ENCODE results near the gene SLC6A18. TPM values are rescaled to one million over a fixed set of nuclear protein-coding genes. Genes with fewer than 3 reads are reported as not detected.

The SLC6A18 gene
- total RNA-seq, 2 experiments from 2014 or later = not detected

GRCh38 chr5:1219098-1219767 is 5.9 kb upstream of the SLC6A18 start:
- POLR2A ChIA-PET = no interaction called here
- ATAC-seq (no peak), DNase-seq (no peak)
- Mint-ChIP-seq H3K27me3 (no peaks in the 10 kb centered on the region), H3K27ac (no peak overlapping the region), H3K9me3 (no peaks in the 10 kb centered on the region), H3K36me3 (ENCODE audit: low read depth) (no peaks in the 10 kb centered on the region), H3K4me1 (ENCODE audit: low read depth) (peaks cover 6% of the 10 kb centered on the region), H3K4me3 (no peak overlapping the region)
- CTCF ChIA-PET = no interaction called here
- intact Hi-C loops (cut with micrococcal nuclease) = no loop called here
- TF ChIP-seq CTCF (IDR thresholded peaks at IDR 0.05) = no peak

GRCh38 chr5:1219768-1220100 is 5.4 kb upstream of the SLC6A18 start:
- DNase-seq (no peak), ATAC-seq (no peak)
- ChIA-PET POLR2A (no interaction called here), CTCF (no interaction called here)
- Mint-ChIP-seq H3K27me3 (no peaks in the 10 kb centered on the region), H3K36me3 (ENCODE audit: low read depth) (no peaks in the 10 kb centered on the region), H3K4me1 (ENCODE audit: low read depth) (peaks cover 6% of the 10 kb centered on the region), H3K4me3 (no peak overlapping the region), H3K27ac (no peak overlapping the region), H3K9me3 (no peaks in the 10 kb centered on the region)
- intact Hi-C loops (cut with micrococcal nuclease) = no loop called here
- no peak for TF ChIP-seq CTCF (IDR thresholded peaks at IDR 0.05)

GRCh38 chr5:1220351-1220750 is 4.8 kb upstream of the SLC6A18 start:
- TF ChIP-seq CTCF (IDR thresholded peaks at IDR 0.05) = no peak
- no peaks in the 10 kb centered on the region for H3K36me3 Mint-ChIP-seq (ENCODE audit: low read depth)
- intact Hi-C loops (cut with micrococcal nuclease) = no loop called here
- no peaks in the 10 kb centered on the region for H3K9me3 Mint-ChIP-seq
- no peak overlapping the region for H3K27ac Mint-ChIP-seq
- ATAC-seq (no peak), DNase-seq (no peak)
- H3K4me1 Mint-ChIP-seq (ENCODE audit: low read depth) = peaks cover 6% of the 10 kb centered on the region
- POLR2A ChIA-PET = no interaction called here
- CTCF ChIA-PET = no interaction called here
- no peaks in the 10 kb centered on the region for H3K27me3 Mint-ChIP-seq
- H3K4me3 Mint-ChIP-seq = no peak overlapping the region

GRCh38 chr5:1220831-1221230 is 4.3 kb upstream of the SLC6A18 start:
- Mint-ChIP-seq H3K27me3 (no peaks in the 10 kb centered on the region), H3K36me3 (ENCODE audit: low read depth) (no peaks in the 10 kb centered on the region), H3K4me3 (no peak overlapping the region), H3K9me3 (no peaks in the 10 kb centered on the region), H3K27ac (no peak overlapping the region), H3K4me1 (ENCODE audit: low read depth) (peaks cover 6% of the 10 kb centered on the region)
- DNase-seq = no peak
- intact Hi-C loops (cut with micrococcal nuclease) = no loop called here
- ChIA-PET CTCF (no interaction called here), POLR2A (no interaction called here)
- no peak for ATAC-seq
- no peak for TF ChIP-seq CTCF (IDR thresholded peaks at IDR 0.05)

- intact Hi-C loops (cut with micrococcal nuclease) = no loop called here
- Mint-ChIP-seq H3K9me3 (no peaks in the 10 kb centered on the region), H3K27ac (no peak overlapping the region), H3K36me3 (ENCODE audit: low read depth) (no peaks in the 10 kb centered on the region), H3K4me3 (no peak overlapping the region), H3K4me1 (ENCODE audit: low read depth) (peaks cover 6% of the 10 kb centered on the region), H3K27me3 (no peaks in the 10 kb centered on the region)
- POLR2A ChIA-PET = no interaction called here
- CTCF ChIA-PET = no interaction called here
- ATAC-seq (no peak), DNase-seq (no peak)
- TF ChIP-seq CTCF (IDR thresholded peaks at IDR 0.05) = no peak
Observed at GRCh38 chr5:1221721-1222120, 3.5 kb upstream of the SLC6A18 start.

Data from activated CD8-positive, alpha-beta T cell treated with anti-CD3 and anti-CD28 coated beads for 36 hours (primary cell).